GM20000 (cell line): ENCODE data around the gene LYSMD4.

Experiments
- DNase-seq: peaks from one replicate; pipeline ENCODE4 v3.0.0; 2012; ENCODE audit warnings: low spot score
- TF ChIP-seq, protein P1 (sequence below): IDR thresholded peaks from 2 replicates; pipeline ENCODE4 v1.5.1; 2012; ENCODE audit warnings: mild to moderate bottlenecking, control low read depth; ENCODE audit errors: extremely low read depth, missing control alignments

The LYSMD4 gene

DNA sequence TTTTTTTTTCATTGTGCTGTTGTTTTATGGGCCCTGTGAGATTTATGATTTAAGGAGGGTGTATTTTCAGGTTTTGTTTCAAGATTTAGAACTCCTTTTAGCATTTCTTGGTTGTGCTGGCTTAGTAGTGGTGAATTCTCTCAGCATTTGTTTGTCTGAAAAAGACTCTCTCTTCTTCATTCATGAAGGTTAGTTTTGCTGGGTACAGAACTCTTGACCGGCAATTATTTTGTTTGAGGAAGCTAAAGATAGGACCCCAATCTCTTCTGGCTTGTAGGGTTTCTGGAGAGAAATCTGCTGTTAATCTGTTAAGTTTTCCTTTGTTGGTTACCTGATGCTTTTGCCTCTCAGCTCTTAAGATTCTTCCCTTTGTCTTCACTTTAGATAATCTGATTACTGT lies 46.9 kb downstream of the LYSMD4 start:
- TF ChIP-seq, protein P1, sequence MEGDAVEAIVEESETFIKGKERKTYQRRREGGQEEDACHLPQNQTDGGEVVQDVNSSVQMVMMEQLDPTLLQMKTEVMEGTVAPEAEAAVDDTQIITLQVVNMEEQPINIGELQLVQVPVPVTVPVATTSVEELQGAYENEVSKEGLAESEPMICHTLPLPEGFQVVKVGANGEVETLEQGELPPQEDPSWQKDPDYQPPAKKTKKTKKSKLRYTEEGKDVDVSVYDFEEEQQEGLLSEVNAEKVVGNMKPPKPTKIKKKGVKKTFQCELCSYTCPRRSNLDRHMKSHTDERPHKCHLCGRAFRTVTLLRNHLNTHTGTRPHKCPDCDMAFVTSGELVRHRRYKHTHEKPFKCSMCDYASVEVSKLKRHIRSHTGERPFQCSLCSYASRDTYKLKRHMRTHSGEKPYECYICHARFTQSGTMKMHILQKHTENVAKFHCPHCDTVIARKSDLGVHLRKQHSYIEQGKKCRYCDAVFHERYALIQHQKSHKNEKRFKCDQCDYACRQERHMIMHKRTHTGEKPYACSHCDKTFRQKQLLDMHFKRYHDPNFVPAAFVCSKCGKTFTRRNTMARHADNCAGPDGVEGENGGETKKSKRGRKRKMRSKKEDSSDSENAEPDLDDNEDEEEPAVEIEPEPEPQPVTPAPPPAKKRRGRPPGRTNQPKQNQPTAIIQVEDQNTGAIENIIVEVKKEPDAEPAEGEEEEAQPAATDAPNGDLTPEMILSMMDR = no peak
- no peak for DNase-seq

DNA sequence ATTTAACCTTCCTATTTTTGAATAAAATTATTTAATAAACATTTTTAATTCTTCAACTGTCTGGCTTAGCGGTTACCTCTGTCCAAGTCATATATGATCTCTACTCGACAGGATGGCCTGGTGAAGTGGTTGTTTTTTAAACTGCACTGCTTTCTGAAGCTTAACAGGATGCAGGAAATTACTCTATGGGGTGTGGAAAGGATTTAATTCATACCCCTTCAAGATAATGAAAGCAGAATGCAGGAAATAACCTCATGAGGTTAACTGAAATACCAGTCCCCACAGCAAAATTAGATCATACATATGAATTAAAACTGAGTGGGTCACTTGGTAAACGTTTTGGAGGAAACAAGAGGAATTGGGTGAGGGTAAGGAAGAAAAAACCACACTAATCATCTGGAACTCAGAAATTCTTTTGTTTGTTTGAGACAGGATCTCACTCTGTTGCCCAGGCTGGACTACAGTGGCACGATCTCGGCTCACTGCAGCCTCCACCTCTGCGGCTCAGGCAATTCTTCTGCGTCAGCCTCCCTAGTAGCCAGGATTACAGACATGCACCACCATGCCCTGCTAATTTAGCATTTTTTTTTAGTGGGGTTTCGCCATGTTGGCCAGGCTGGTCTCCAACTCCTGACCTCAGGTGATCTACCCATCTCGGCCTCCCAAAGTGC lies 50.1 kb downstream of the LYSMD4 start:
- peak; percentile 13 for DNase-seq
- TF ChIP-seq, protein P1 = no peak

DNA sequence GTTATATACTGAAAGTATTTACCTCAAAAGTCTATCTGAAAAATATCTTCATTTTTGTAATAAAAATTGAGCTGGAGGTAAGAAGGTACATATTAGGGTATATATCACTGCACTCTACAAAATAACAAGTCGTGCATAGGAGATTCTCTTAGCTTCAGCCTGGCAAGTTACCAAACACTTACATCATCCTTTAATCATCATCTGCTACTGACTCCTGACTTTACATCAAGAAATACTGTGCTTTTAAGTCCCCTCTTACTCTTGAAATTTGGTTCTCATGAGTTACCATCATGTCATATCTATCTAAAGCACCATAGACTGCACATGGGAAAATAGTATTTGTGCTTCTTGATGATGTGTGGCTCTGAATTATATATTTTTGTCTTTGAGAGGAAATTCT lies 50.8 kb downstream of the LYSMD4 start:
- TF ChIP-seq, protein P1 = no peak
- no peak for DNase-seq

DNA sequence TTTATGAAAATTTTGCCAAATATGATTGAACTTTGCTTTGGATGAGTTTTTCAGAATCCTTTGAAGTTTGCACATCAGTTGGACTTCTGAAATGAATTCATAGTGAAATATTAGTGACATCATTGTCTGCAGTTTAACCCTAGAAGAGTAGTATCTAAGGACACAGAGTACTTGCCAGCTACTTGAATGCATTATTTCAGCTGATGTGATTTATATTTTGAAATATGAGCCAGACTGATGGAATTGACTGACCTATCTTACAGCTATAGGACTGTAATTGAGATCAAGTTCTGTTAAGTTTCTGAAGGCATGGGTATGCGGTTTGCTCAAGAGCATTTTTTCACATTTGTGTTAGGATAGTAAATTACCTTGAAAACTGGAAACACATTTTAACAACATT lies 51.2 kb downstream of the LYSMD4 start:
- DNase-seq = no peak
- TF ChIP-seq, protein P1 = no peak

DNA sequence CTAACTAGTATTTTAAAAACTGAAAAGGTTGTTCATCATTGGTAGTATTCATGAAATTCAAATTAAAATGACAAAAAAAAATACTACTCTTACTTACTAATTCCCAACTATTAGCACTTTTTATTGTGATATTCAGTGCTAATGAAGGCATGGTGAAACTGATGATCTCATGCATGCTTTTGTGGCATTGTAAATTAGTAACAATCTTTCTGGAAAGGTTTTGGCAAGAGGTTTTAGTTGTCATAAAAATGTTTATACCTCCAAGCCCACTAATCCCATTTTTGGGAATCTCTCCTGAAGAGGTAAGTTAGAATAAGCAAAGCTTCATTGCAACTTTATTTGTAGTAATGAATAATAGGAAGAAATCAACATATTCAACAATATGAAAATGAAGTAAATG lies 53.0 kb downstream of the LYSMD4 start:
- TF ChIP-seq, protein P1 = no peak
- no peak for DNase-seq

DNA sequence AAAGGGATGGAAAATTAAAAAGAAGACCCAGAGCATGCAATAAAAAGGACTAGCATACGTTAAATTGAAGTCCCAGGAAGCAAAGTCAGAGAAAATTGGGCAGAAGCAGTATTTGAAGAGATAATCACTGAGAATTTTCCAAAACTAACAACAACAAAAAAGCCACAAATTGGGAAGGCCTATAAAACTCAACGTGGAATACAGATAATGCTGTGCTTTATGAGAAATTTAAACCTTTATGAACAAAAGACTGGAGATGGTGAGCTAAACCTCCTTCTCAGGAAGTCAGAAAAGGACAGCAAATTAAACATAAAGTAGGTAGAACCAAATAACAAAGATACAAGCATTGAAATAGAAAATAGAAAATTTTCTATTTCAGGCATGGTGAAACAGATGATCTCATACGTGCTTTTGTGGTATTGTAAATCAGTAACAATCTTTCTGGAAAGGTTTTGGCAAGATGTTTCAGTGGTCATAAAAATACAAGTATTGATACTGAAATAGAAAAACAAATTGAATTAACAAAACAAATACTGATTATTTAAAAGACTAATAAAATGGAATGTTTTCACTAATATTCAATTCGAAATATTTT lies 55.6 kb downstream of the LYSMD4 start:
- DNase-seq = peak; percentile 27
- TF ChIP-seq, protein P1 = no peak
